ENCODE results near the gene AMH.

DNA sequence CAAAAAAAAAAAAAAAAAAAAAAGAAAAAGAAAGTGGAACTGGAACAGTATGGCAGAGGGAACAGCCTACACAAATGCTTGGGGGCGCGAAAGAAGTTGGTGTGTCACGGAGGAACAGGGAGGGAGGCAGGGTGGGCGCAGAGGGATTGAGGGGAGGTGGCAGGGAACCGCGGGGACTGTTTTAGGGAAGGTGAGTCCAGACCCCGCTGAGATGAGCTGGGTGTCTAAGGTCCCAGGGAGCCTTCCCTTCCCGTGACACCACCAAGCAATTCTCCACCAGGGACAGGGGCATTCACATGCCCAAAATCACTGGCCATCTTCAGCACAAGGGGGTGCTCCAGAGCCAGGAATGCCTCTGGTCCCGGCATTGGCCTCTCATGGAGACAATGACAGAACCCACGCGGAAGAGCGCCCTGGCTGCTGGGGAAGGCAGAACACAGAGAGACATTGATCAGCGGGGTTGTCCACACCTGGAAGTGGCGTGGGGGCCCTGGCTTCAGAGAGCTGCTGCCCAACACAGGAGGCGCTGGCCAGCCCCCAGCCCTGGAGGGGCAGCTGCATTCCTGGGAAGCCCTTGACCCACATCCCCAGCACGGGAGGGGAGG lies 25.9 kb downstream of the AMH start:
- TF ChIP-seq, protein P1, sequence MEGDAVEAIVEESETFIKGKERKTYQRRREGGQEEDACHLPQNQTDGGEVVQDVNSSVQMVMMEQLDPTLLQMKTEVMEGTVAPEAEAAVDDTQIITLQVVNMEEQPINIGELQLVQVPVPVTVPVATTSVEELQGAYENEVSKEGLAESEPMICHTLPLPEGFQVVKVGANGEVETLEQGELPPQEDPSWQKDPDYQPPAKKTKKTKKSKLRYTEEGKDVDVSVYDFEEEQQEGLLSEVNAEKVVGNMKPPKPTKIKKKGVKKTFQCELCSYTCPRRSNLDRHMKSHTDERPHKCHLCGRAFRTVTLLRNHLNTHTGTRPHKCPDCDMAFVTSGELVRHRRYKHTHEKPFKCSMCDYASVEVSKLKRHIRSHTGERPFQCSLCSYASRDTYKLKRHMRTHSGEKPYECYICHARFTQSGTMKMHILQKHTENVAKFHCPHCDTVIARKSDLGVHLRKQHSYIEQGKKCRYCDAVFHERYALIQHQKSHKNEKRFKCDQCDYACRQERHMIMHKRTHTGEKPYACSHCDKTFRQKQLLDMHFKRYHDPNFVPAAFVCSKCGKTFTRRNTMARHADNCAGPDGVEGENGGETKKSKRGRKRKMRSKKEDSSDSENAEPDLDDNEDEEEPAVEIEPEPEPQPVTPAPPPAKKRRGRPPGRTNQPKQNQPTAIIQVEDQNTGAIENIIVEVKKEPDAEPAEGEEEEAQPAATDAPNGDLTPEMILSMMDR (IDR thresholded peaks at IDR 0.05): peak; percentile 60; the same call in 1 of the 2 replicates
- TF ChIP-seq, protein P2, sequence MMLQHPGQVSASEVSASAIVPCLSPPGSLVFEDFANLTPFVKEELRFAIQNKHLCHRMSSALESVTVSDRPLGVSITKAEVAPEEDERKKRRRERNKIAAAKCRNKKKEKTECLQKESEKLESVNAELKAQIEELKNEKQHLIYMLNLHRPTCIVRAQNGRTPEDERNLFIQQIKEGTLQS (CRISPR knock-in tag; conservative IDR thresholded peaks at IDR 0.05): no peak
- TF ChIP-seq, protein P3, sequence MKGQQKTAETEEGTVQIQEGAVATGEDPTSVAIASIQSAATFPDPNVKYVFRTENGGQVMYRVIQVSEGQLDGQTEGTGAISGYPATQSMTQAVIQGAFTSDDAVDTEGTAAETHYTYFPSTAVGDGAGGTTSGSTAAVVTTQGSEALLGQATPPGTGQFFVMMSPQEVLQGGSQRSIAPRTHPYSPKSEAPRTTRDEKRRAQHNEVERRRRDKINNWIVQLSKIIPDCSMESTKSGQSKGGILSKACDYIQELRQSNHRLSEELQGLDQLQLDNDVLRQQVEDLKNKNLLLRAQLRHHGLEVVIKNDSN (CRISPR knock-in tag; IDR thresholded peaks at IDR 0.05): no peak
- TF ChIP-seq, protein P4, sequence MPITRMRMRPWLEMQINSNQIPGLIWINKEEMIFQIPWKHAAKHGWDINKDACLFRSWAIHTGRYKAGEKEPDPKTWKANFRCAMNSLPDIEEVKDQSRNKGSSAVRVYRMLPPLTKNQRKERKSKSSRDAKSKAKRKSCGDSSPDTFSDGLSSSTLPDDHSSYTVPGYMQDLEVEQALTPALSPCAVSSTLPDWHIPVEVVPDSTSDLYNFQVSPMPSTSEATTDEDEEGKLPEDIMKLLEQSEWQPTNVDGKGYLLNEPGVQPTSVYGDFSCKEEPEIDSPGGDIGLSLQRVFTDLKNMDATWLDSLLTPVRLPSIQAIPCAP (CRISPR knock-in tag; IDR thresholded peaks at IDR 0.05): no peak
- TF ChIP-seq, protein P5, sequence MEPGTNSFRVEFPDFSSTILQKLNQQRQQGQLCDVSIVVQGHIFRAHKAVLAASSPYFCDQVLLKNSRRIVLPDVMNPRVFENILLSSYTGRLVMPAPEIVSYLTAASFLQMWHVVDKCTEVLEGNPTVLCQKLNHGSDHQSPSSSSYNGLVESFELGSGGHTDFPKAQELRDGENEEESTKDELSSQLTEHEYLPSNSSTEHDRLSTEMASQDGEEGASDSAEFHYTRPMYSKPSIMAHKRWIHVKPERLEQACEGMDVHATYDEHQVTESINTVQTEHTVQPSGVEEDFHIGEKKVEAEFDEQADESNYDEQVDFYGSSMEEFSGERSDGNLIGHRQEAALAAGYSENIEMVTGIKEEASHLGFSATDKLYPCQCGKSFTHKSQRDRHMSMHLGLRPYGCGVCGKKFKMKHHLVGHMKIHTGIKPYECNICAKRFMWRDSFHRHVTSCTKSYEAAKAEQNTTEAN (CRISPR knock-in tag; IDR thresholded peaks at IDR 0.05): no peak
- no peak; the same call in 1 of the 2 replicates for TF ChIP-seq TEAD1 (CRISPR knock-in tag; IDR thresholded peaks at IDR 0.05)
- TF ChIP-seq, protein P6, sequence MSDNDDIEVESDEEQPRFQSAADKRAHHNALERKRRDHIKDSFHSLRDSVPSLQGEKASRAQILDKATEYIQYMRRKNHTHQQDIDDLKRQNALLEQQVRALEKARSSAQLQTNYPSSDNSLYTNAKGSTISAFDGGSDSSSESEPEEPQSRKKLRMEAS (CRISPR knock-in tag; IDR thresholded peaks at IDR 0.05): 0 out of 2 replicates have a peak, but pooled peaks have one; percentile 34

Data from WTC11 (cell line).